ENCODE results near the gene ELL2.

Gene ELL2

GRCh38 chr5:95835682-95836385 lies 125.8 kb downstream of the ELL2 start:
- Mint-ChIP-seq H3K36me3 (ENCODE audit: low read depth) (no peaks in the 10 kb centered on the region), H3K4me1 (ENCODE audit: low read depth) (peaks cover 73% of the 10 kb centered on the region), H3K4me3 (peak overlapping the region; percentile 80), H3K9me3 (no peaks in the 10 kb centered on the region), H3K27ac (peak overlapping the region; percentile 88), H3K27me3 (no peaks in the 10 kb centered on the region)
- intact Hi-C loops (cut with micrococcal nuclease): no loop called here

Measured in dendritic cell treated with granulocyte-macrophage colony-stimulating factor and Interleukin-4, amounts not matched to agents 40 ng/mL and 50 ng/mL, for 4 days (primary cell).